Measurements from ENCODE around the gene APEH.

The APEH gene

DNA sequence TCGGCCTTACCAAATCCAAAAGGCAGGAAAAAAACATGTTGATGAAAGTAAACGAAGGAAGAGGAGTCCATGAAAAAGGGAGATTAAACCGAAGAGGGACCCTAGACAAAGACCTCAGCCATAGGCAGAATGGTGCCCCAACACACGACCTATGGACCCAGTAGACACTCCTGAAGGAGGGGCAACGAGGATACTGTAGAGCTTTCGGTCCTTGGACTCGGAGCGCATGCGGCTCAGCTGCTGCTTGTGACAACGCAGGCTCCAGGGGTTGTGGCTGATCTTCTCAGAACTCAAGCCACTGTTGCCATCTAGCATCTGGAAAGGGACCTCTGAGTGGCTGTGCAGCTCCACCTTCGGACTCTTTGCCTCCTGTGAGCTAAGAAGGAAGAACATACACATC lies 58.4 kb downstream of the APEH start:
- TF ChIP-seq, protein P1, sequence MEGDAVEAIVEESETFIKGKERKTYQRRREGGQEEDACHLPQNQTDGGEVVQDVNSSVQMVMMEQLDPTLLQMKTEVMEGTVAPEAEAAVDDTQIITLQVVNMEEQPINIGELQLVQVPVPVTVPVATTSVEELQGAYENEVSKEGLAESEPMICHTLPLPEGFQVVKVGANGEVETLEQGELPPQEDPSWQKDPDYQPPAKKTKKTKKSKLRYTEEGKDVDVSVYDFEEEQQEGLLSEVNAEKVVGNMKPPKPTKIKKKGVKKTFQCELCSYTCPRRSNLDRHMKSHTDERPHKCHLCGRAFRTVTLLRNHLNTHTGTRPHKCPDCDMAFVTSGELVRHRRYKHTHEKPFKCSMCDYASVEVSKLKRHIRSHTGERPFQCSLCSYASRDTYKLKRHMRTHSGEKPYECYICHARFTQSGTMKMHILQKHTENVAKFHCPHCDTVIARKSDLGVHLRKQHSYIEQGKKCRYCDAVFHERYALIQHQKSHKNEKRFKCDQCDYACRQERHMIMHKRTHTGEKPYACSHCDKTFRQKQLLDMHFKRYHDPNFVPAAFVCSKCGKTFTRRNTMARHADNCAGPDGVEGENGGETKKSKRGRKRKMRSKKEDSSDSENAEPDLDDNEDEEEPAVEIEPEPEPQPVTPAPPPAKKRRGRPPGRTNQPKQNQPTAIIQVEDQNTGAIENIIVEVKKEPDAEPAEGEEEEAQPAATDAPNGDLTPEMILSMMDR (IDR thresholded peaks at IDR 0.05): no peak

- TF ChIP-seq, protein P1 (IDR thresholded peaks at IDR 0.05): no peak
Measured at GRCh38 chr3:49733551-49733950, 59.4 kb downstream of the APEH start.
